Skeletal muscle satellite cell (primary cell): Measurements from ENCODE around the gene RGS17.

Experiments used
- H3K27me3 ChIP-seq: 2 replicates; pipeline ENCODE4 v1.7.0; 2013; ENCODE audit warnings: low read length; ENCODE audit not compliant: control insufficient read depth, insufficient read depth
- H3K36me3 ChIP-seq: 2 replicates; pipeline ENCODE4 v1.7.0; 2013; ENCODE audit warnings: mild to moderate bottlenecking, control low read depth, low read length; ENCODE audit not compliant: insufficient read depth
- H3K4me1 ChIP-seq: 2 replicates; pipeline ENCODE4 v1.7.0; 2013; ENCODE audit warnings: low read length; ENCODE audit not compliant: control insufficient read depth, insufficient read depth
- H3K4me2 ChIP-seq: 2 replicates; pipeline ENCODE4 v1.7.0; 2013; ENCODE audit warnings: mild to moderate bottlenecking, low read length
- H3K4me3 ChIP-seq: 2 replicates; pipeline ENCODE4 v1.7.0; 2013; ENCODE audit warnings: low read length
- H3K9ac ChIP-seq: 2 replicates; pipeline ENCODE4 v1.7.0; 2013; ENCODE audit warnings: mild to moderate bottlenecking, low read depth, low read length, moderate library complexity
- H3K9me3 ChIP-seq: replicated peaks from 2 replicates; pipeline ENCODE4 v1.7.0; 2013; ENCODE audit warnings: mild to moderate bottlenecking, control low read depth, low read length

Gene RGS17

GRCh38 chr6:153074761-153075160, 56.3 kb downstream of the RGS17 start:
- Histone ChIP-seq H3K9me3 (no peaks in the 10 kb centered on the region), H3K36me3 (no peaks in the 10 kb centered on the region), H3K9ac (no peak overlapping the region), H3K27me3 (no peaks in the 10 kb centered on the region), H3K4me3 (no peak overlapping the region), H3K4me1 (no peaks in the 10 kb centered on the region), H3K4me2 (no peak overlapping the region)

DNA sequence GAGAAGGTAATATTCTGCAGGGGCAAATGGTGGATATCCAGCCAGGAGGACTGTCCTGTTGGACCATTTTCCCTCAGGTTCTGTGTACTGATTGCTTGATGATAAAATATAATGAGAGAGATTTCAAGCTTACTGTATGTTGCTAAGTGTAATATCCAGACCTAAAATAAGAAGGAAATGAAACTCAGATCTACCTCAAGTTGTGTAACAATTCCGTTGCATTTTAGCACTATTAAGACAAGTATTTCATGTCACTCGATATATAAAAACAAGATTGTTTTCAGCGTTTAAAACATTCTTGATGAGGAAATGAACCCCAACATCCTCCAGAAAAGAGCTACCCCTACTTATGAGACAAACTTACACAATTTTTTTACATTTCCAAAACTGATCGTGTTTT, 57.2 kb downstream of the RGS17 start:
- H3K4me3 ChIP-seq: no peak overlapping the region

GRCh38 chr6:153070756-153071155, 60.3 kb downstream of the RGS17 start:
- Histone ChIP-seq H3K27me3 (no peaks in the 10 kb centered on the region), H3K9ac (no peak overlapping the region), H3K4me2 (no peak overlapping the region), H3K36me3 (no peaks in the 10 kb centered on the region), H3K4me1 (no peaks in the 10 kb centered on the region), H3K9me3 (no peaks in the 10 kb centered on the region), H3K4me3 (no peak overlapping the region)

More for the DNA sequence above, 57.2 kb downstream of the RGS17 start:
- H3K36me3 ChIP-seq: no peaks in the 10 kb centered on the region
- H3K9me3 ChIP-seq: no peaks in the 10 kb centered on the region
- no peak overlapping the region for H3K4me2 ChIP-seq
- no peaks in the 10 kb centered on the region for H3K4me1 ChIP-seq
- H3K27me3 ChIP-seq: no peaks in the 10 kb centered on the region
- H3K9ac ChIP-seq: no peak overlapping the region

DNA sequence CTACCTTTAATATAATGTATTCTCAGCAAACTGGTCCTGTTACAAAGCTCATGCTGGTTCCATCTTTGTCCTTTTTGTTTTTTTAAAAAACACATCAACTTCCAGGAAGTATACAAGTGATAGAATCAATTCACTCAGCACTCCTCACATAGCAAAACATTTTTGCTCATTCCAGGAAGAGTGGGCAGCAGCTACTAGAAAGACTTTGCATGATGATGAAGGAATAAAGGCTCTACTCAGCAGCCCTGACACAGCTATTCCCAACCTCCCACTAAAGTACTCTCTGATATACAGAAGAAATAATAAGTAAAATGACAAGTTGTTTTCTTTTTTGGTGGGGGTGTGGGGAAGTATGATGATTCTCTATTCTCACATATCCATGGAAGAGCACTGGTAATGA, 61.2 kb downstream of the RGS17 start:
- H3K9ac ChIP-seq: no peak overlapping the region
- no peaks in the 10 kb centered on the region for H3K4me1 ChIP-seq
- H3K9me3 ChIP-seq: no peaks in the 10 kb centered on the region
- no peaks in the 10 kb centered on the region for H3K36me3 ChIP-seq
- no peak overlapping the region for H3K4me2 ChIP-seq
- no peak overlapping the region for H3K4me3 ChIP-seq
- H3K27me3 ChIP-seq: no peaks in the 10 kb centered on the region

GRCh38 chr6:153065222-153065621, 65.9 kb downstream of the RGS17 start:
- Histone ChIP-seq H3K36me3 (no peaks in the 10 kb centered on the region), H3K9ac (no peak overlapping the region), H3K9me3 (no peaks in the 10 kb centered on the region), H3K4me2 (no peak overlapping the region), H3K4me3 (no peak overlapping the region), H3K4me1 (no peaks in the 10 kb centered on the region), H3K27me3 (no peaks in the 10 kb centered on the region)

GRCh38 chr6:153063936-153064335, 67.1 kb downstream of the RGS17 start:
- Histone ChIP-seq H3K4me1 (peaks cover 6% of the 10 kb centered on the region), H3K36me3 (no peaks in the 10 kb centered on the region), H3K27me3 (no peaks in the 10 kb centered on the region), H3K4me3 (no peak overlapping the region), H3K9ac (no peak overlapping the region), H3K4me2 (no peak overlapping the region), H3K9me3 (no peaks in the 10 kb centered on the region)

GRCh38 chr6:153062516-153062915, 68.6 kb downstream of the RGS17 start:
- peaks cover 19% of the 10 kb centered on the region for H3K4me1 ChIP-seq
- H3K9me3 ChIP-seq: no peaks in the 10 kb centered on the region
- H3K4me3 ChIP-seq: no peak overlapping the region
- H3K9ac ChIP-seq: no peak overlapping the region
- no peaks in the 10 kb centered on the region for H3K36me3 ChIP-seq
- no peak overlapping the region for H3K4me2 ChIP-seq
- no peaks in the 10 kb centered on the region for H3K27me3 ChIP-seq

DNA sequence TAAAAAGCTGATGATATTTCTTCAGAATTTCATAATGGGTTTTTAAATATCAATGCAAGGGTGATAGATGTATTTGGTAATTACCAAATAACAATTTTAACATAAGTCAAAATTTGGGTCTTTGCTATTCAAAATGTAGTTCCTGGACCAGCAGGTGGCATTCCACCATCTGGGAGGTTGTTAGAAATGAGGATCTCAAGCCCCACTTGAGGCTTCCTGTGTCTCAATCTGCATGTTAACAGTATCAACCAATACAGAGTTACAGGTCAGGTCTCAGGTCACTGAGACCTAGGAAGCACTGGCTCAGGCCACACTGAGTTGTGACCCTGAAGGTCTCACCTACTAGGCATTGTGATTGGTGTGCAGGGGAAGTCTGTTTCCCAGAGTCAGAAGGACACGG, 71.3 kb downstream of the RGS17 start:
- Histone ChIP-seq H3K4me1 (peaks cover 19% of the 10 kb centered on the region), H3K4me2 (no peak overlapping the region), H3K9me3 (no peaks in the 10 kb centered on the region), H3K36me3 (no peaks in the 10 kb centered on the region), H3K4me3 (no peak overlapping the region), H3K27me3 (no peaks in the 10 kb centered on the region), H3K9ac (no peak overlapping the region)

- Histone ChIP-seq H3K36me3 (no peaks in the 10 kb centered on the region), H3K27me3 (no peaks in the 10 kb centered on the region), H3K4me3 (no peak overlapping the region), H3K9ac (no peak overlapping the region), H3K4me2 (no peak overlapping the region), H3K9me3 (no peaks in the 10 kb centered on the region), H3K4me1 (peaks cover 19% of the 10 kb centered on the region)
These were observed 71.8 kb downstream of the RGS17 start for GRCh38 chr6:153059311-153059710.

- Histone ChIP-seq H3K4me2 (no peak overlapping the region), H3K4me3 (no peak overlapping the region), H3K9me3 (no peaks in the 10 kb centered on the region), H3K36me3 (no peaks in the 10 kb centered on the region), H3K27me3 (no peaks in the 10 kb centered on the region), H3K9ac (no peak overlapping the region), H3K4me1 (peaks cover 19% of the 10 kb centered on the region)
These were observed 72.2 kb downstream of the RGS17 start for GRCh38 chr6:153058909-153059308.

- Histone ChIP-seq H3K9ac (no peak overlapping the region), H3K27me3 (no peaks in the 10 kb centered on the region), H3K4me1 (peaks cover 19% of the 10 kb centered on the region), H3K9me3 (no peaks in the 10 kb centered on the region), H3K36me3 (no peaks in the 10 kb centered on the region), H3K4me2 (no peak overlapping the region), H3K4me3 (no peak overlapping the region)
These were observed 72.8 kb downstream of the RGS17 start for GRCh38 chr6:153058291-153058690.

DNA sequence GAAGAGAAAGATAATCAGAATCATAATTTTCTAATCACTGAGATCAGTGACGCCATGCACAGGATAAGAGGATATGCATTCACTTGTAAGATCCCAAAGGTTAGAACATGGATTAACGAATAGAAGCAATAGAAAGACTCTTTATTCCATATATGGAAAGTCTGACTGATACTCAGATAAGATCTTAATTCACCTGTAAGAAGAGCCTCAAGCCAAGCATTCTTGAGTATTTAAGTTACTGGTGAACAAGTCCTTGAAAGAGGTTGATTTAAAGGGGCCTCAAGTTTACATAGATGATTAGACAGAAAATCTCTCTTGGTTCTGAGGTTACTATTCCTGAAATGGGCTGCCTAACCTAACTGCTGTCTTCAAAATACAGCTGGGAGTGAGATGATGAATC, 74.8 kb downstream of the RGS17 start:
- H3K4me1 ChIP-seq: peaks cover 19% of the 10 kb centered on the region
- no peak overlapping the region for H3K9ac ChIP-seq
- no peaks in the 10 kb centered on the region for H3K27me3 ChIP-seq
- no peaks in the 10 kb centered on the region for H3K36me3 ChIP-seq
- H3K4me2 ChIP-seq: no peak overlapping the region
- no peaks in the 10 kb centered on the region for H3K9me3 ChIP-seq
- no peak overlapping the region for H3K4me3 ChIP-seq
